Mesodermal cell (in vitro differentiated cells): ENCODE results near the gene WBP2.
"Not testable (repeated sequence)": the region's sequence is repeated elsewhere in the genome, so short reads cannot be mapped to it uniquely, and the experiment has no call there.

Source experiments
- H3K27ac ChIP-seq: 2 replicates; pipeline ENCODE4 v1.7.0; 2013; ENCODE audit warnings: mild to moderate bottlenecking, low read depth, low read length, moderate library complexity; ENCODE audit not compliant: severe bottlenecking
- H3K36me3 ChIP-seq: 2 replicates; pipeline ENCODE4 v1.7.1; 2013; ENCODE audit warnings: mild to moderate bottlenecking, low read length, moderate library complexity; ENCODE audit not compliant: control insufficient read depth, insufficient read depth
- H3K4me1 ChIP-seq: one replicate; pipeline ENCODE4 v1.7.1; 2013; ENCODE audit warnings: mild to moderate bottlenecking, low read length; ENCODE audit not compliant: insufficient read depth, control insufficient read depth, poor library complexity, severe bottlenecking
- H3K4me3 ChIP-seq: 2 replicates; pipeline ENCODE4 v1.7.0; 2013; ENCODE audit warnings: low read length, control low read depth, mild to moderate bottlenecking; ENCODE audit not compliant: insufficient read depth, poor library complexity, severe bottlenecking; ENCODE audit errors: extremely low read depth
- H3K9me3 ChIP-seq: 2 replicates; pipeline ENCODE4 v1.7.1; 2013; ENCODE audit warnings: mild to moderate bottlenecking, low read length, moderate library complexity; ENCODE audit not compliant: control insufficient read depth
- WGBS, 2 experiments: methylation state at CpG; one replicate each; pipeline ENCODE4 v1.1.5; 2013; ENCODE audit warnings: missing lambda C conversion rate in 2 of 2; ENCODE audit not compliant: insufficient coverage in 2 of 2; 5-methylcytosine and 5-hydroxymethylcytosine counted together

The WBP2 gene

DNA sequence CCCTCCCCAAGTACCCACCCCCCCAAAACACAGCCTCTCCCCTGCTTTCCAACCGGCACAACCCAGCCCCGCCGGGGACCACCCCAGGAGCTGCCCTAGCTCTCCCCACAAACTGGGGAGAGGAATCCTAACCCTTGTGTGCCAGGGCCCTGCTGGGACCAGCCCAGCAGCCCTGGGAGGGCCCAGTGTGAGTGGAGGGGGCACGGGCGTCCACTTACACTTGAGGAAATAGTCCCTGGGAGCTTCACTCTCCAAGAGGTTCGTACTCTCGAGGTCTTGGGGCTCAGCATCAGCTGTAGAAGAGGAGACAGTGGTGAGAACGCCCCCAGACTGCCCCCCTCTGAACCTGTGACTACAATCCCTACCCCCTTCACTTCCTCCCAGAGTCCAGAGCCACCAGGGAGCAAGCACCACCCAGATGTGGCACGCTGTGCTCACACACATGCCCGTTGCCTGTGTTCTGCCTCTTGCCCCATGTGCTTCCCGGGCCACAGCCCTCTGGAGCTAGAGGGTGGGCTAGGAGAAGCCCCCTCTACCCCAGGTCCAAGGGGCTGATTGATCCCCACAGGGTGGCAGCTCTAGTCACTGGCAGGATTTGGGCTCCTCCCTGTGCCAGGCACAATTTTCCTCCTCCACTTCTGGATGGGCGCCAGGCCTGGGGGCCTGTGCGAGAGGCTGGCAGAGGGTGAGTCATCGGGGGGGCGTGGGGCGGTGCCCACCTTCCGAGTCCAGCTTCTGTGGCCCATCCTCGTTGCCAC is 20.2 kb upstream of the WBP2 start:
- H3K36me3 ChIP-seq: peaks cover 14% of the 10 kb centered on the region
- H3K27ac ChIP-seq: no peak overlapping the region
- H3K4me1 ChIP-seq: peaks cover 23% of the 10 kb centered on the region
- H3K9me3 ChIP-seq: no peaks in the 10 kb centered on the region
- WGBS, 2 experiments: 81 to 84% methylated on average over 11 to 12 of the region's 18 CpGs
- no peak overlapping the region for H3K4me3 ChIP-seq

DNA sequence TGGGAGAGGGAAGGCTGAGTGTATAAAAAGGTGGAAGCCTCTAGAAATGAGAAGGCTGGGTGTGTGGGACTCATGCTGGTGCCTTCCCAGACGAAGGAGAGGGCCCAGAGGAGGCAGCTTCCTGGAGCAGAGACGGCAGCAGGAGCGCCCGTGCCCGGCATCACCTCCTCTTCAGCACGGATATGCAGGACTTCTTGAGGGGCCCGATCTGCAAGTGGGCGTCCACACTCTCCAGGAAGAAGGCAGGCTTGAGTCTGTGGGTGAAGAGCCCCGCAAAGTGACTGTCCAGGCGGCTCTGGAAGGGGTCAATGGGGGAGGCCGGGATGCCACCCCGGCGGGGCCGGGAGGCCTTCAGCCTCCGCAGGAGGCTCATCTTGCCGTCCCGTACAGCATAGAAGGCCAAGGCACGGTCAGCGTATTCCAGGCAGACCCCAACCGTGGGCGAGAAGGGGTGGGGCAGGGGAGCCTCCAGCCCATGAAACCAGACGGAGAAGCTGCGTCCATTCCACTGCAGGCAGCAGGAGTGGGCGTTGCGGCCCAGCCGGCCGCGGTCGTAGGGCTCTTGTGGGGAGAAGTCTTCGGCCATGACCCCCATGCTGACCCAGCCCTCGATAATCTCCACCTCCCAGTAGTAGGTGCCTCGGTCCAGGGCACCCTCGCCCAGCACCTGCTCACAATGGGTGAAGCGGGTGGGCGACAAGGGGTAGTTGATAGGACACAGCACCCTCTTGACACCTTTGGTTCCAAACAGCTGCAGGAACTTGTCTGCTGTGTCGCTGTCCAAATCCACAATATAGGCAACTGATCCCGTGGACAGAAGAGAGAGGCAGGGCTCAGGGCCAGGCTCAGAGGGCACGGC is 19.4 kb upstream of the WBP2 start:
- 94 to 95% methylated on average over 28 to 32 of the region's 38 CpGs for WGBS, 2 experiments
- Histone ChIP-seq H3K4me1 (peaks cover 25% of the 10 kb centered on the region), H3K36me3 (peaks cover 14% of the 10 kb centered on the region), H3K4me3 (no peak overlapping the region), H3K27ac (no peak overlapping the region), H3K9me3 (no peaks in the 10 kb centered on the region)

DNA sequence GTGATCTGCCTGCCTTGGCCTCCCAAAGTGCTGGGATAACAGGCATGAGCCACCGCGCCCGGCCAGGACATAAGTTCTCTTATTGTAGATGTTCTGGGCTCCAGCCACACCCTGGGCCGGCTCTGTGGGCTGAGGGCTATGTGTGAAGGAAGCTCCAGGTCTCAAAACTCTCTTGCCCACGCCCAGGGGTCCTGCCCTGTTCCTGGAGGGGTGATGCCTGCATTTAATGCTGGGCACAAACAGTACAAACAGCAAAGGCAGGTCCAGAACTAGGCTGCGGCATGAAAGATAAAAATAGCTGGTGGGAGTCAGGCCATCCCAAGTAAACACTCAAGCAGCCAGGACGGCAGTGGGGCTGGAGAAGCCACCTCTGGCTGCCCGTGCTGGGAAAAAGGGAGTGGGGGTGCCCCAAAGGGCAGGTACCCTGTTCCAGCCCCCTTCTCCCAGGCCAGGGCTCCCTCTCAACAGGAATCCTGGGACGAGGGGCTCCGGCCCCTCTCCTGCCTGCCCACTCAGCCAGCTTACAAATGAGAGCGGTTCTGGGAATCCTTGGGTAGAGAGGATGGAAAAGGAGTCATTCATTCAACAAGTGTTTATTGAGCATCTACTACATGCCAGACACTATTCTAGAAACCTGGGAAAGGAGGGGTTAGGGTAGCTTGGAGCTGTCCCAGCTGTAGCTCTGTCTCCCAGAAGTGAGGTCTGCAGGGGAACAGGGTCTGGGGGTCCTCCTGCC is 18.6 kb upstream of the WBP2 start:
- Histone ChIP-seq H3K27ac (no peak overlapping the region), H3K36me3 (peaks cover 14% of the 10 kb centered on the region), H3K4me1 (peaks cover 29% of the 10 kb centered on the region), H3K9me3 (no peaks in the 10 kb centered on the region), H3K4me3 (no peak overlapping the region)
- WGBS, 2 experiments: 93 to 96% methylated on average over 6 to 8 of the region's 11 CpGs

DNA sequence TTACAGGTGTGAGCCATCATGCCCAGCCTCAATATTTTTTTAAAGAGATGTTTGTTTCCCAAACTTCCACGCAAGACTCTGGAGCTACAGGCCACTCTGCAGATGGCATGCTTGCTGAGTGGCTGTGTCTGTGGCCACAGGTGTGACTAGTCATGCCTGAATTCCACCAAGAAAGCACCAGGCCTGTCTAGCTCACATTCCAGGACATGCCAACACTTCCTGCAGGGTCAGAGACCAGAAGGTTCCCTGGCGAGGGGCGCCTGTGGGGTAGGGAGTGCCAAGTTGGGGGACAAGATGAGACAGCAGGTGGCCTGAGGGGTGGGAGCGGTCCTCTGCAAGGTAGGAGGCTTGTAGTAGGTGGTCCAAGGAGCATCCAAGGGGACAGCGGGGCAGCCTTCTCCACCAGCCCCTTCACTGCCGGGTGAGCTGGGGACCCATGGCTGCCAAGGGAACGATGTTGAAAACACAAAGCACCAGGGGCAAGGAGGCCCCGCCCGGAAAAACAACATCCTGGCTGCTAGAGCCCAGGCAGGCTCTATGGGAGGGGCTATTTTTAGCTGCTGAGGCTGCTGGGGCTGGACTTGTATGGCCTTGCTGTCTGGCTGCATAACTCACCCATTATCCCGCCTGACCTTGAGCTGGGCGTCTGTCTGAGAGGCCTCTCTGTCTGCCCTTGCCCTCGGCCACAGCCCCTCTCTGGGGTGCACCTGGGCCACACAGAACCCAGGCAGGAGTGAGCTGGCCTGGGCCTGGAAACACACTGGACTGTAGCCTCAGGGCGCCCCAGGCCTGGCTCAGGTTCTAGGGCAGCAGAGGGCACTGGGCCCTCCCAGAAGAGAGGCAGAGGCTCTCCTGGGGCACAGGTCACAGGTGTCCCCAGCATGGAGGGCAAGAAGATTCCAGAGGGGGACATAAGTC is 17.6 kb upstream of the WBP2 start:
- H3K4me3 ChIP-seq: no peak overlapping the region
- H3K4me1 ChIP-seq: peaks cover 29% of the 10 kb centered on the region
- peak overlapping the region; percentile 81 for H3K27ac ChIP-seq
- peaks cover 14% of the 10 kb centered on the region for H3K36me3 ChIP-seq
- H3K9me3 ChIP-seq: no peaks in the 10 kb centered on the region
- 81 to 83% methylated on average over 9 to 13 of the region's 13 CpGs for WGBS, 2 experiments

DNA sequence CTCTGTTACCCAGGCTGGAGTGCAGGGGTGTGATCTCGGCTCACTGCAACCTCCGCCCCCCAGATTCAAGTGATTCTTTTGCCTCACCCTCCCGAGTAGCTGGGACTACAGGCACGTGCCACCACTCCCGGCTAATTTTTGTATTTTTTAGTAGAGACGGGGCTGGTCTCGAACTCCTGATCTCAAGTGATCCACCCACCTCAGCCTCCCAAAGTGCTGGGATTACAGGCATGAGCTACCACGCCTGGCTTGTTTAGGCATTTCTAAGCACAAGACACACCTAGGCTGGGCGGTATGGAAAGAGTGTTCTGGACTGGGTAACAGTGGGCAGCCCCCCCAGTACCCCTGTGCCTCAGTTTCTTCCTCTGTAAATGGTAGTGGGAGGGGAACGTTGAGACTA is 15.1 kb upstream of the WBP2 start:
- H3K4me3 ChIP-seq, H3K36me3 ChIP-seq, H3K9me3 ChIP-seq, H3K27ac ChIP-seq: not testable (repeated sequence)
- peaks cover 14% of the 10 kb centered on the region for H3K4me1 ChIP-seq
- 84 to 86% methylated on average over 6 to 8 of the region's 10 CpGs for WGBS, 2 experiments

DNA sequence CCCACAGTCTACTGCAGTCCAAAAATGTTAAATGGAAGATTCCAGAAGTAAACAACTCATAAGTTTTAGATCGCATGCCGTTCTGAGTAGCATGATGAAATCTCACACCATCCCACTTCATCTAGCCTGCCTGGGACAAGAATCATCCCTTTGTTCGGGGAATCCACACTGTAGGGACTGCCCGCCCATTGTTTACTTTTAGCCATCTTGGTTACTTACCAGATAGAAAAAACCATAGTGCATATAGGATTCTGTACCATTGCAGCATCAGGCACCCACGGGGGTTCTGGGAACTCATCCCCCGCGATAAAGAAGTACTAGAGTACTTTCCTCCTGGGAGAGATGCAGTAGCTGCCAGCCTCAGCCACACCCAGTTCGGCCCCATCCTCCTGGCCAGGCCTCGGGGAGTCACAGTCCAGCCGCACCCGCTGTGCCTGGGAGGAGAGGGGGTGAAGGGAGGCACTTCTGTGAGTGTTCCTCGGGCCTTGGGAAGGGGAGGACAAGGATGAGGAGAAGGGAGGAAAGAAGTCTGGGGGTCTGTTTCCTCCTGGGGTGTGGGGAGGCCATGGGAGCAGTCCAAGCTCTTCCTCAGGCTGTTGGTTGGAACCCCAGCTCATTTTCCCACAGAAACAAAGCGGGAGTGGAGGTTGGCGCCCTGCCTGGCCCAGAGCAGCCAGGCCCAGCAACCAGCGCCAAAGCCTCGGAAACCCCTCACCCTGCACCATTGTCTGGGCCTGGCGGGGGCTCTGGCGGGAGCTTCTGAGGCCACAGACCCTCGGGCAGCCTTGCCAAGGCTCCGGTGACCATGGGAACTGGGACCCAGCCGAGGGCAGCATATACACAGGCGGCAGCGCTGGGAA is 14.4 kb upstream of the WBP2 start:
- Histone ChIP-seq H3K36me3 (peaks cover 3% of the 10 kb centered on the region), H3K4me3 (no peak overlapping the region), H3K27ac (peak overlapping the region; percentile 23), H3K4me1 (peaks cover 14% of the 10 kb centered on the region), H3K9me3 (no peaks in the 10 kb centered on the region)
- WGBS, 2 experiments: 90 to 93% methylated on average over 18 to 20 of the region's 23 CpGs

DNA sequence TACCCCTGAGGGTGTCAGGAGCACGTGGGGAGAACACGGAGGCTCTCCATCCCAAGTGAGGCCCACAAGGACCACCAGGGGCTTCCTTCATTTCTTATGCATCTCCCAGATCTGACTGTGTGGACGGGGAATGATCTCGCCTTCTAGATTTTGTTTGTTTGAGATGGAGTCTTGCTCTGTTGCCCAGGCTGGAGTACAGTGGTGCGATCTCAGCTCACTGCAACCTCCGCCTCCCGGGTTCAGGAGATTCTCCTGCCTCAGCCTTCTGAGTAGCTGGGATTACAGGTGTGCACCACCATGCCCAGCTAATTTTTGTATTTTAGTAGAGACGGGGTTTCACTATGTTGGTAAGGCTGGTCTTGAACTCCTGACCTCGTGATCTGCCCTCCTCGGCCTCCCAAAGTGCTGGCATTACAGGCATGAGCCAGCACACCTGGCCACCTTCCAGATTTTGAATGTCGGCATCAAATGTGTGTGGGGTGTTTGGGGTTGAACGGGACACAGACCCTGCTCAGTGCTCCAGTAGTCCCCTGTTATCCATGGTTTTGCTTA is 13.7 kb upstream of the WBP2 start:
- H3K36me3 ChIP-seq, H3K9me3 ChIP-seq, H3K27ac ChIP-seq, H3K4me3 ChIP-seq: not testable (repeated sequence)
- H3K4me1 ChIP-seq: peaks cover 14% of the 10 kb centered on the region
- WGBS, 2 experiments: 95 to 97% methylated on average over 7 to 8 of the region's 12 CpGs

DNA sequence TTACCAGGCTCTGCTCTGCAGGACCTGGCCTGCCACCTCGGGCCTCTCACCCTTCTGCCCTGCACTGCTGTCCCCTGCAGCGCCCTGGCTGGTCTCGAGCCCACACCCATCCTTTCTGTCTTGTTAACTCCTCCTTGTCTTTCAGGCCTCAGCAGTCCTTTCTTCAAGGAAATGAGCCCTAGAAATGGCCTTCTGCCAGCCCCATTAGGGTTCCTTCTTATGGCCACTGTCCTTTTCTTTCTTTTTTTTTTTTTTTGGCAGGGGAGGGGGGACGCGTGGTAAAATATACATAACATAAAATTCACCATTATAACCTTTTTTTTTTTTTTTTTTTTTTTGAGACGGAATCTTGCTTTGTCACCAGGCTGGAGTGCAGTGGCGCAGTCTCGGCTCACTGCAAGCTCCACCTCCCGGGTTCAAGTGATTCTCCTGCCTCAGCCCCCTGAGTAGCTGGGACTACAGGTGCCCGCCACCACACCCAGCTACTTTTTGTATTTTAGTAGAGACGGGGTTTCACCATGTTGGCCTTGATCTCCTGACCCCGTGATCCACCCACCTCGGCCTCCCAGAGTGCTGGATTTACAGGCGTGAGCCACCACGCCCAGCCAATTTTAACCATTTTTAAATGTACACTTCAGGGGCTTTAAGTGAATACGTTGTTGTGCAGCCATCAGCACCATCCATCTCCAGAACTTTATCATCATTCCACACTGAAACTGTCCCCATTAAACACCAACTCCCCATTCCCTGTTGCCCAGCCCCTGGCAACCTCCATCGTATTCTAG is 10.5 kb upstream of the WBP2 start:
- H3K4me1 ChIP-seq, H3K27ac ChIP-seq: not testable (repeated sequence)
- WGBS, 2 experiments: 91 to 92% methylated on average over 9 to 11 of the region's 17 CpGs

DNA sequence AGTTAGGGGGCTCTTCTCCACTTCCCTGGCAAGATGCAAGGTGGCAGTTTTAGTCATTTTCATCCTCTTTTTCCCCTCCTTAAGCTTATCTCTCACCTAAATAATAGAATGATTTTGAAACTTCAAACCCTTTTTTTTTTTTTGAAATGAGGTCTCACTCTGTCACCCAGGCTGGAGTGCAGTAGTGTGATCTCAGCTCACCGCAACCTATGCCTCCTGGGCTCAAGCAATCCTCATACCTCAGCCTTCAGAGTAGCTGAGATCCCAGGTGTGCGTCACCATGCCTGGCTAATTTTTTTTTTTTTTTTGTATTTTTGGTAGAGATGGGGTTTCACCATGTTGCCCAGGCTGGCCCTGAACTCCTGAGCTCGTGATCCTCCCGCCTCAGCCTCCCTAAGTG is 9.8 kb upstream of the WBP2 start:
- H3K4me1 ChIP-seq, H3K4me3 ChIP-seq, H3K36me3 ChIP-seq, H3K27ac ChIP-seq, H3K9me3 ChIP-seq: not testable (repeated sequence)
- WGBS, 2 experiments: 94 to 95% methylated on average over 3 of the region's 4 CpGs

More for the DNA sequence above, 10.5 kb upstream of the WBP2 start:
- not testable (repeated sequence) for H3K36me3 ChIP-seq, H3K4me3 ChIP-seq, H3K9me3 ChIP-seq
